ENCODE data around the gene FN1.
"Not testable (repeated sequence)": the region's sequence is repeated elsewhere in the genome, so short reads cannot be mapped to it uniquely, and the experiment has no call there.

The FN1 gene

DNA sequence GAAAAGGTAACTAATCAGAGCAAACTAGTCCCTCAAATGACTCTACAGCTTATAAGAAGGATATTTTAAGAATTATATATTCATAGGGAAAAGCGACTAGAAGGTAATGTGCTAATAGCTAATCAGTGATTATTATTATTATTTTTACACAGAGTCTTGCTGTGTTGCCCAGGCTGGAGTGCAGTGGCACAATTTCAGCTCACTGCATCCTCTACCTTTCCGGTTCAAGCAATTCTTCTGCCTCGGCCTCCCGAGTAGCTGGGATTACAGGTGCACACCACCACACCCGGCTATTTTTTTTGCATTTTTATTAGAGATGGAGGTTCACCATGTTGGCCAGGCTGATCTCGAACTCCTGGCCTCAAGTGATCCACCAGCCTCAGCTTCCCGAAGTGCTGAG is 27.4 kb downstream of the FN1 start:
- DNase-seq (ENCODE audit: low spot score); FAIRE-seq: not testable (repeated sequence)

GRCh38 chr2:215407590-215408264 is 28.1 kb downstream of the FN1 start:
- FAIRE-seq (no peak), DNase-seq (ENCODE audit: low spot score) (no peak)

DNA sequence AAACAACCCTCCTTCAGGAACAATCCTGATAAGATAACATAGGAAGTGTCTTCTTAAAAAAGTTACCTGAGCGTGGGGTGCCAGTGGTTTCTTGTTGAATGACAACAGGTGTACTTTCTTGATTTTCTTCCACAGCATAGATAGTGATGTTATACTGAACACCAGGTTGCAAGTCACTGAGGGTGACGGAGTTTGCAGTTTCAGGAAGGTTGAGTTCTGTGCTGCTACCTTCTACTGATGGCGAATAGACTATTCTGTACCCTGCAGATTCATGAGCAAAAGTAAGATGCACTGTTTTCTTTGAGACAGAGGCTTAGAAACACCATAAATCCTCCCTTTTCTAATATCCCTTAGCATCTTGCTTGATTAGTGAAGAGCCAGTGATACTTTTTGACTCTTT is 28.8 kb downstream of the FN1 start:
- DNase-seq (ENCODE audit: low spot score) (no peak), FAIRE-seq (no peak)

DNA sequence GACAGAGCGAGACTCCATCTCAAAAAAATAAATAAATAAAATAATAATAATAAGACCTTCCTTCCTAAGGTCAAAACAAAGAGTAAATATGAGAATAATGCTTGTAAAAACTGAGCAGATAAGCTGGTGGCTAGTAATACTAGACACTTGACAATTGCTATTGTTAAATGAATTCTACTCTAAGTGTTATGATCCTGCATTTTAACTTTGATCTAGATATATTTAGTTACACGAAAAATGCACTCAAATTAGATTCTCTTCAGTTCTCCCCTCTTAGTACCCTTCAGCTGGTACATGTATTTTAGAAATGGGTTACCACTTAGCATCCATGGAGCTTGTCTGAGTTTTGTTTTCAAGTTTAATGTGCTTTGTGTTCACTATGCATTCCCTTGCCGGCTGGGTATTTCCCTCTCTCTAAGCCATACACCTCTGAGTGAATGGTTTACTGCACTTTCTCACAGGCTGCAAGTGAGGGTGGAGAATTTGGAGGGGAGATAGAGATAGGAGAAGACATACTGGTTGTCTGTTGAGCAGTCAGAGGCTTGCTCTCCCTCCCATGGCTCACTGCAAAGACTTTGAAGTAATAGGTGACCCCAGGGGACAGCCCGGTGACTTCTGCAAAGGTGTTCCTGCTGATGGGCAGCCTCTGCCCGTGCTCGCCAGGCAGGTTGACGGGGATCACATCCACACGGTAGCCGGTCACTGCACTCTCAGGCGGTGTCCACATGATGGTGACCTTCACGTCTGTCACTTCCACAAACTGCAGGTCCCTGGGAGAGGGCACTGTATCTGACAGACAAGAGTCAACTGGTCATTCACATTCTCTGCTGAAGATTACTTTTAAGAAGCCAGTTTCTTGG is 29.9 kb downstream of the FN1 start:
- FAIRE-seq (no peak), DNase-seq (ENCODE audit: low spot score) (no peak)

DNA sequence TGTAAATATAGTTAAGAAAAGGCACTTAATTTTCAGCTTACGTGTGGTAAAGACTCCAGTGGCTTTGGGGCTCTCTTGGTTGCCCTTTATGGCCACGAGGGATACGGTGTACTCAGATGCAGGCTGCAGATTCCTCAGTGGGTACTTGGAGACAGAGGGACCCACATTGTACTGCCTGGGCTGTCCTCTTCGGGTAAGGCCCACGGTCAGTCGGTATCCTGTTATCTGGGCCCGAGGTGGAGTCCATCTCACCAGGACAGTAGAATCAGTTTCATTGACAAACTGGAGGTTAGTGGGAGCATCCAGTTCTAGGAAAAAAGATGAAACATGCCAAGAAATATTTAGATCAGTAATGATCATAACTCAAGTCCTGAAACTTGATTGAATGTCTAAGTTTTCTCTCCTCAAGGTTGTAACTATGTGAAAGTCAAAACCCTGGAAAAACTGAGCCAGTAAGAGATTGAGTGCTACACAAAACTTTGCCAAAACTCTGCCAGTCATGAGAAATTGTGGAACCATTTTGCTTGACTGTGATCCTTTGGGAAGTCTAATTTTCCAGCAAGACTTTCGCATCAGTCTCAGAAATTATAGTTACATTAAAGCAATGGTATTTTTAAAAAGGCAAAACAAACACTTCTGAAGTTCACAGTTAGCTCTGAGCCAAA is 31.4 kb downstream of the FN1 start:
- FAIRE-seq (no peak), DNase-seq (ENCODE audit: low spot score) (no peak)

DNA sequence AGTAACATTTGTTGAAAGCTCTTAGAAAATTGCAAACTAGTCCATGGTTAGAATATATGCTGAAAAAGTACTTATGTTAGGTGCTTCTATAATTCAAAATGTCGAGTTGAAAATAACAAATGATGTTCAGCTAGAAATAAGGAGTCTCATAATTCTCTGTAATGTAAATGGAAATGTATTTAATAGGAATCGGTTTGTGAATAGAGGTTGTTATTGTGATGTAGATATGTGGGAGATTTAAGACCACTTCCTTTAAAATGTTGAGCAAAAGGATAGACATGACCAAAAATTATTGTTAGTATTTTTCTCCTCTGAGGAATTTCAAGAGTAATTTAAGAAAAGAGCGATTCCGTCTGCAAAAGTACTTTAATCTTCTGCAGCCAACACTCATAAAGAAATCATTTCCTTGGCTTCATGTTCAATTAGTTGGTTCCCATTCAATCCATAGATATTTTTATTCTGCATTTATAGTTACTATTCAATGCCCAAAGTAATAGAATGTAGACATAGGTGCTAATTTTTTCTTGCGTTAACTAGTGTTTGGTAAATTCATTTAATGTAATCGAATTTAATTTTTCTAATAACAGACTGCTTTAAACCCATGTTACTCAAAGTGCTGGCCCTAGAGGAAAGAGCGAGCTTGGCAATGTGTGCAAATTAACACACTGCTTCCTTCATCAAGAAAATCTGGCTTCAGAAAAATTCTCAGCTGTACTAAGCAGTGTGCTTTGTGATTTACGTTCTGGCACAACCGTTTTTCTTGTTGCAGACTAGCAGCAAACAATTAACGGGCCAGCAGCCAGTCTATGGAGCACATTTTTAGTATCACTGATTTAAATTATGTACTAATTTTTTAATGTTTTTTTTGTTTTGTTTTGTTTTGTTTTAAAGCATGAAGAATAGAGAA is 32.2 kb downstream of the FN1 start:
- DNase-seq (ENCODE audit: low spot score): no peak
- FAIRE-seq: no peak

GRCh38 chr2:215401896-215402379 is 33.9 kb downstream of the FN1 start:
- FAIRE-seq: no peak
- DNase-seq (ENCODE audit: low spot score): peak; percentile 61

GRCh38 chr2:215399067-215399716 is 36.7 kb downstream of the FN1 start:
- no peak for FAIRE-seq
- DNase-seq (ENCODE audit: low spot score): no peak

- no peak for FAIRE-seq
- no peak for DNase-seq (ENCODE audit: low spot score)
These were observed 38.1 kb downstream of the FN1 start for GRCh38 chr2:215397632-215398341.

DNA sequence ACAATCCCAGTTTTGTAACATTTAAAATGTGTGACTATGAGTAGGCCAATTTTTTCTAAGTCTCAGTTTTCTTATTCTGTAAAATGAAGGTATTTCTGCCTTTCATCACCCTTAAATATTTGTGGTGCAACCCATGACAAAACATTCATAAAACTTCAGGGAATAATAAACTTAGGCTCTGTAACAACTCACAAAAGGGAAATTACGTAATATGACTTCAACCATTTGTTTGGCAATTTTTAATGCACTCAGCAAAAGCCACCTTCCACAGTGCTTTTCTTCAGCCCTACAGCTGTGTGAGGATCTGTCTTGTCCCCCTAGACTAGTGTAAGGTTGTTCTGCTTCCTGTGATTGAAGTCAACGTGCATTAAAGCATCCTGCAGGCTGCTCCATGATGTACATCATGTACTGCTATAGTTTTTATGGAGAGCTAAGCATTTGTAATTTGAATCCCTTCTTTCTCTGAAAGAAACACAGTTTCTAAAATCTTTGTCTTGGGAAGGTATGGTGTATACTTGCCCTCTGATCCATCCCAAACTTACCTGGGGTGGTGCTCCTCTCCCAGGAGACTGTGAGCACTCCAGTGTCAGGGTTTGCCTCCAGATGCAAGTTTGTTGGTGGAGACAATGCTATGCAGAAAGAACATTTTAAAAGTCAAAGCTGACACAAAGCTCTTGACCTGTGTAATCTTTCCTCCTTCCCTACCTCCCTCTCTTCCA is 39.1 kb downstream of the FN1 start:
- FAIRE-seq (no peak), DNase-seq (ENCODE audit: low spot score) (no peak)

GRCh38 chr2:215395687-215396460 is 40.0 kb downstream of the FN1 start:
- FAIRE-seq (no peak), DNase-seq (ENCODE audit: low spot score) (no peak)

DNA sequence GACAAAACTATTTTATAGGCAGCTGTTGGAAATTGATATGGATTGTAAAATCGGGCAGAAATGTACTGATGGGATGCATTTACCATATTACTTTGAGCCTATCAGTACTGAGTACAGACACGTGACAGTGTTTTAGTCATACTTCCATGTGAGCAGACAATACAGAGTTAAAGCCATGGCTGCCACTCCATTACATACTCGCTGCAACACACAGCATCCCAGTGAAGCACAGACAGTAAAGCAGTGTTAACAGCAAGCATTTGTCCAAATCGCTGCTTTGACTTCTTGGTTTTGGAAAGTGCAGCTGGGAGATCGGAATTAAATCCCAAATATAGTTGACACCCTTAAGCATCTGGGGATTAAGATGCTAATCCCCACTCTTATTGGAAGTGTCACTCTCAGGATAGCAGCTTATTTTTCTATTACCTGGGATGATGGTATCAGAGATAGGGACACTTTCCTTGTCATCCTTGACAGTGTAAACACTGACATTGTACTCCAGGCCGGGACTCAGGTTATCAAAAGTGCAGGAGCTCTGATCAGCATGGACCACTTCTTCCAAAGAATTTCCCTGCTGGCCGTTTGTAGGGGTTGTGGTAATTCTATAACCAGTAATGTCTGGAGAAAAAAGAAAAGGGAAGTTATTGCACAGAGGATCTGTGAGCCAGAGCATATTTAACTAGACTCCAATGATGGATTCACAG is 41.6 kb downstream of the FN1 start:
- no peak for FAIRE-seq
- no peak for DNase-seq (ENCODE audit: low spot score)

DNA sequence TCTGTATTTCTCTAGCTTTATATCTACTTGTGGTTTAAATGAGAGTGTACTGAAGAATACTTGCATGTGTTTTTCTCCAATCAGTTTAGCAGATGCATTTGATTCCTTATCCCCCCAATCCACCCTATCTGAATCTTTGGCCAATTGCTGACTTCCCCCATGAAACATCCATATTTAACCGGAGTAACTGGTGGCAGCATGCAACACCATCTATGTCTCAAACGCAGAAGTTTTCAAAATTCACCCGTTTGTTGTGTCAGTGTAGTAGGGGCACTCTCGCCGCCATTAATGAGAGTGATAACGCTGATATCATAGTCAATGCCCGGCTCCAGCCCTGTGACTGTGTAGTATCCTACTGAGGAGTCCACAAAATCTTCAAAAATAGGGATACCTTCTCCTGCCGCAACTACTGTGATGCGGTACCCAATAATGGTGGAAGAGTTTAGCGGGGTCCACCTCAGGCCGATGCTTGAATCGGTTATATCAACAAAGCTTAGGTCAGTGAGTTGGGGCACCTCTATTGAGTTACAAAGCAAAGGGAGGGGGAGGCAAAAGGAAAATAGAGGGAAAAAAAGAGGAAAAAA is 43.1 kb downstream of the FN1 start:
- DNase-seq (ENCODE audit: low spot score): no peak
- FAIRE-seq: no peak

DNA sequence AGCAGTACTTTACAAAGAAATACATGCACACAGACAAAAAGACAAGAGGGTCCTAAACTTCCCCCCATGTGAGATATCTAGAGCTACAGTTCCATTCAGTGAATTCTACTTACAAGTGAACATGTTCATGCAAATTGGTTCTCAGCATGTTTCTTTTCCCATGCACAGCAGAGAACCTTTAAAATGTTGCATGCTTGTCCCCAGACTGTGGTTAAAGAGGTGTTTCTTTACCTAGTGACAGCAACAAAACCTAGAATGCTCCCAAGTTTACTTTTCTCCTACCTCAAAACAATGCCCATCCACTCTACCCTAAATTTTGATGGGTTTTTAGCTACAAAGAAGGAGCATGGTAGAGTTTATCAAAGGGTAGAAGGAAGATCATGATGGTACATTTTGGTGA is 43.7 kb downstream of the FN1 start:
- DNase-seq (ENCODE audit: low spot score) (no peak), FAIRE-seq (no peak)

DNA sequence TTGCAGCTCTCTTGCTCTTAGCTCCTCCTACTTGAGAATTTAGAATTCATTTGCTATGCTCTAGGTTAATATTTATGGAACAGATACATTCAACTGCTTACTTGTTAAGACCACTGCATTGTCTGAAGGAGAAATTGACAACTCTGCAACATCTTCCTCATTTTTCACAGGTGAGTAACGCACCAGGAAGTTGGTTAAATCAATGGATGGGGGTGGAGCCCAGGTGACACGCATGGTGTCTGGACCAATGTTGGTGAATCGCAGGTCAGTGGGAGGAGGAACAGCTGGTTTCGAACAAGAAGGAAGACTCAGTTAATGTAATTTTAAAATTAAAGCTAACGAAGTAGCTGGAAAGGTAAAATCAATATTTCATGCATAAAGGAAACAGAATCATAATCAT is 44.3 kb downstream of the FN1 start:
- no peak for FAIRE-seq
- DNase-seq (ENCODE audit: low spot score): no peak

- DNase-seq (ENCODE audit: low spot score) (no peak), FAIRE-seq (no peak)
These were observed 45.3 kb downstream of the FN1 start for GRCh38 chr2:215390550-215390913.

- no peak for FAIRE-seq
- no peak for DNase-seq (ENCODE audit: low spot score)
These were observed 47.7 kb downstream of the FN1 start for GRCh38 chr2:215388002-215388728.

All from urothelium cell line (cell line).